Erythroblast (primary cell): ENCODE measurements around the gene IRF2BP2.
A peak's percentile ranks its signal among the peaks of the same experiment; 100 is the strongest.

Source experiments
- GATA1 ChIP-seq: IDR thresholded peaks from 2 replicates; pipeline ENCODE4 v1.6.1; 2011; ENCODE audit warnings: low read depth, mild to moderate bottlenecking, control low read depth, low read length, moderate library complexity
- POLR2A ChIP-seq: IDR thresholded peaks from 2 replicates; pipeline ENCODE4 v1.6.1; 2011; ENCODE audit warnings: mild to moderate bottlenecking, low read length

DNA sequence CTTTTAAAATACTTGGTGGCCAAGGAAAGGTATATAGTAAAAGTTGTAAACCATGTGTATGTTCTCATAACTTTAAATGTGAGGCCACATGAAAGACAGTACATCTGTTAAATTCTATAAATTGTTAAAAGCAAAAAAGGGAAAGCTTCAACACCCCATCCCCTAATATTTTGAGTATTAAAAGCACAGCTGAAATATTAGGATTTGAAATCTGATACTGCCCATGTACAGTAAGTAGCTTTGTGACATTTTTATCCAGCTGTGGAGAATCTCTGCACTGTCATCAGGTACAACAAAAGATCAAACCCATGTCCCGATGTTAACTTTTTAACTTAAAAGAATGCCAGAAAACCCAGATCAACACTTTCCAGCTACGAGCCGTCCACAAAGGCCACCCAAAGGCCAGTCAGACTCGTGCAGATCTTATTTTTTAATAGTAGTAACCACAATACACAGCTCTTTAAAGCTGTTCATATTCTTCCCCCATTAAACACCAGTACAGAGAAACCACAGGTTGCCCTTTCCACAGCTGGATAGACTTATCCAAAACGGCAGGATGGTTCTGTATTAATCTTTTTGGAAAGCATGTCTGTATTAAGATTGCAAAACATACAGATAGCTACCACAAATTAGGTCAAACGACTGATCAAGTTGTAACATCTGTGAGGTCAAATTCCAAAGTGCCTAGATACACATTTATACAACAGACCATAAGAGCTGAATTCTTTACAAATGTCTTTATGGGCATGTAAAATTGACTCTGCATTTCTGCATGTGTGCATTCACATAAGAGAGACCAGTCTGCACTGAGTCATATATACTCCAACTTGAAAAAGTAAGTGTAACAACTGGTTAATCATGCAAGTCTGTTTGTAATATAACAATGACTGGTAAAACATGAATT is 5.2 kb downstream of the IRF2BP2 start:
- TF ChIP-seq POLR2A (peak; percentile 48), GATA1 (no peak)
